Jurkat, Clone E6-1 (cell line): ENCODE measurements around the gene CEACAM19.
"Not testable (repeated sequence)": the region's sequence is repeated elsewhere in the genome, so short reads cannot be mapped to it uniquely, and the experiment has no call there.

Experiments used
- DNase-seq: peaks from one replicate; pipeline ENCODE4 v3.0.0-alpha.2; 2011; ENCODE audit warnings: low read depth, low spot score
- H3K4me3 ChIP-seq: 2 replicates; pipeline ENCODE4 v1.5.1; 2011; ENCODE audit warnings: mild to moderate bottlenecking, low read length, control low read depth, moderate library complexity

Gene CEACAM19

DNA sequence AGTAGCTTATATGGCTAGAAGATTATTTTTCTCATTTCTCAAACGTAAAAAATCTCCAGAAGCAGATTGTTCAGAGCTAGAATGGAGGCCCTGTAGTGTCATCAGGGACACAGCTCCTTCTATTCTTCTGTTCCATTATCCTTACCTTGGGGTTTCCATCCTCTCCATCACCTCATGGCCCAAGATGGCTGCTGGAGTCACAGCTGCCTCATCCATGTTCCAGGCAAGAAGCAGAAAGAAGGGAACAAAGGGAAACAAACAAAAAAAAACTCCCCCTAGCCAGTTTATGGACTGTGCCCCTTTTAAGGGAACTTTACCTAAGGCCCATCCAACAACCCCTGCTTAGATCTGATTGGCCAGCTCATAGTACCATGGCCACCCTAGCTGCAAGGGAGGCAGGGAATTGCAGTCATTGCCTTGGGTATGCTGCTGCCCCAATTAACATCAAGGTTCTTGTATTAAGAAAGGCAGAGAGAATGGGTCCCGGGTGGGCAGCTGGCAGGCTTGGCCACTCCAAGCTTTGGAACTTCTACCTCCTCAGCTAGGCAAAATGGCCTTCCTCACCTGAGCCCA lies 43.4 kb downstream of the CEACAM19 start:
- no peak for DNase-seq
- no peak overlapping the region for H3K4me3 ChIP-seq

DNA sequence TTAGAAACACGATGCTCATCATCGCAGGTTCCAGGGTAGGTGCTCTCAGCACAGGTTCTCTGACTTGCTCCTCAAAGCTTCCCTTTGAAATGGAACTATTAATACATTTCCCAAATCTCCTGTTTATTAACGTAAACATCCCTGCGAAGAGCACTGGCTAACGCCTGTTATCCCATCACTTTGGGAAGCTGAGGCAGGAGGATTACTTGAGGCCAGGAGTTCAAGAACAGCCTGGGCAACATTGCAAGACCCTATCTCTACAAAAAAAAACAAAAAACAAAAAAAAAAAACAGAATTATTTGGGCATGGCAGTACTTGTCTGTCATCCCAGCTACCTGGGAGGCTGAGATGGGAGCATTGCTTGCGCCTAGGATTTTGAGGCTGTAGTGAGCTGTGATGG lies 46.3 kb downstream of the CEACAM19 start:
- DNase-seq = no peak
- no peak overlapping the region for H3K4me3 ChIP-seq

GRCh38 chr19:44718441-44719261 lies 47.4 kb downstream of the CEACAM19 start:
- no peak overlapping the region for H3K4me3 ChIP-seq
- no peak for DNase-seq

- no peak overlapping the region for H3K4me3 ChIP-seq
- DNase-seq = no peak
These were observed 48.0 kb downstream of the CEACAM19 start for GRCh38 chr19:44719262-44719701.

DNA sequence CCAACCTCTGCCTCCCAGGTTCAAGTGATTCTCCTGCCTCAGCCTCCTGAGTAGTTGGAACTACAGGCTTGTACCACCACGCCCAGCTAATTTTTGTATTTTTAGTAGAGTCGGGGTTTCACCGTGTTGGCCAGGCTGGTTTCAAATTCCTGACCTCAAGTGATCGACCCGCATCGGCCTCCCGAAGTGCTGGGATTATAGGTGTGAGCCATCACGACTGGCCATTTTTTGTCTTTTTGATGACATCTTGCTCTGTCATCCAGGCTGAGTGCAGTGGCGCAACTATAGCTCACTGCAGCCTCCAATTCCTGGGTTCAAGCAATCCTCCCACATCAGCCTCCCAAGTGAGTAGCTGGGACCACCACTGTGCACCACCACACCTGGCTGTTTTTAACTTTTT lies 49.1 kb downstream of the CEACAM19 start:
- DNase-seq, H3K4me3 ChIP-seq: not testable (repeated sequence)

DNA sequence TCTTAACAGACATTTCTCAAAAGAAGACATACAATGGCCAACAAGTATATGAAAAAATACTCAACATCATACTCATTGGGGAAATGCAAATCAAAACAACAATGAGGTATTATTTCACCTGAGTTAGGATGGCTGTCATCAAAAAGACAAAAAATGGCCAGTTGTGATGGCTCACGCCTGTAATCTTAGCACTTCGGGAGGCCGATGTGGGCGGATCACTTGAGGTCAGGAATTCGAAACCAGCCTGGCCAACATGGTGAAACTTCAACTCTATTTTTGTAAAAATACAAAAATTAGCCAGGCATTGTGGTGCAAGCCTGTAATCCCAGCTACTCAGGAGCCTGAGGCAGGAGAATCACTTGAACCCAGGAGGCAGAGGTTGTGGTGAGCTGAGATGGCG lies 49.7 kb downstream of the CEACAM19 start:
- no peak overlapping the region for H3K4me3 ChIP-seq
- no peak for DNase-seq

- not testable (repeated sequence) for DNase-seq, H3K4me3 ChIP-seq
These were observed 50.1 kb downstream of the CEACAM19 start for GRCh38 chr19:44721369-44721768.

DNA sequence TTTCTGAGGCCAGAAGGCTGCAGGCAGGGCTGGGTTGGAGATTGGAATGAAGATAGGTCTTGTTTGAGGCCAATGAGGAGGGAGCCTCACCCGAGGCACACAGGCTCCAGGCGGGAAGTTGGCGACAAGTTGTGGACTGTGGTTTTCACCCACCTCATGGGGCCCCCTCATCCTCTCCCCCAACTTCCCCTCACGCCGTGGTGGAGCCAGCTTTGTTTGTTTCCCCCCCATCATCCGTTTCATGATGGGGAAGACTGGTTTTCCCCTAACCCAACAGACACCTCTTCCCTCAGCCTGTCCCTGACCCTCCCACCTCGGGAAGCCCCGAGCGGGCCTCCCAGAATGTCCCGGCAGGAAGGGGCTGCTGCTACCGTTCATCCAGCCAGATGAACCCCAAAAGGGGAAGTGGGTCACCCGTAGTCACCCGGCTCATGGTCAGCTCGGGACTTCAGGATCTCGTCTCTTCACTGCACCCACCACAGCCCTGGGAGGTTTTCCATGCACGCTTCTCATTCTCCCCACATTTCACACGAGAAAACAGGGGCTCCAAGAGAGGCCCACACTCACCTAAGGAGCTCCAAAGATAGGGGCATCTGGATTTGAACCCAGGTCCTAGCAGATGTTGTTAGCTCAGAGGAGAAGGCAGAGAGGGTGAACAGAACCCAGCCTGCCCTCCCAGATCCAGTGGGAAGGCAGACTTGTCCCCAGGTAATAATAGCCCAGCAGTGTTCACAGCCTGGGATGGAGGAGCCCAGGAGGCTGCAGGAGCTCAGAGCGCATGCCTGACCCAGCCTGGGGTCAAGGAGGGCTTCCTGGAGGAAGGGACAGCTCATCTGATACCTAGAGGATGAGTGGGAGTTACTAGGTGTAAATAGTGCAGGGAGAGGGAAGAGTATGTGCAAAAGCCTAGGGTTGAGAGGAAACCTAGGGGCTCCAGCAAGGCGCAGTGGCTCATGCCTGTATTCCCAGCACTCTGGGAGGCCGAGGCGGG lies 51.1 kb downstream of the CEACAM19 start:
- DNase-seq = peak; percentile 30
- H3K4me3 ChIP-seq = no peak overlapping the region

- DNase-seq = no peak
These were observed 52.1 kb downstream of the CEACAM19 start for GRCh38 chr19:44723299-44723951.

DNA sequence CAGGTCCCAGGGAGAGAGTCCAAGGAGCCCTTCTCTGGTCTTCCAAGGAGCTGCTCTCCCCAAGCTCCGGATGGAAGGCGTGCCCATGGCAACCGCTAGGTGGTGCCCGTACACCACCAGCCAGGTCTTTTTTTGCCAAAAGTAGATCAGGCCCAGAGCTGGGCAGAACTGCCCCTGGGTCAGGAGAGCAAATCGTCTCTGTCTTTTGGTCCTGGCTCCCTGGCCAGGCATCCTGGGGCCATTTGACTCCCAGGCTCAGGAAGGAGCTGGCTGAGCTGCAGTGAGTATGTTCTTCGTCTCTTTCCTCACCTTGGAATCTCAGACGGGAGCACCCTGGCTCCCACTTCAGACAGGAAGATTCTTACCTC lies 52.7 kb downstream of the CEACAM19 start:
- no peak overlapping the region for H3K4me3 ChIP-seq
- DNase-seq = peak; percentile 44

More at GRCh38 chr19:44723299-44723951, 52.1 kb downstream of the CEACAM19 start:
- H3K4me3 ChIP-seq = no peak overlapping the region

DNA sequence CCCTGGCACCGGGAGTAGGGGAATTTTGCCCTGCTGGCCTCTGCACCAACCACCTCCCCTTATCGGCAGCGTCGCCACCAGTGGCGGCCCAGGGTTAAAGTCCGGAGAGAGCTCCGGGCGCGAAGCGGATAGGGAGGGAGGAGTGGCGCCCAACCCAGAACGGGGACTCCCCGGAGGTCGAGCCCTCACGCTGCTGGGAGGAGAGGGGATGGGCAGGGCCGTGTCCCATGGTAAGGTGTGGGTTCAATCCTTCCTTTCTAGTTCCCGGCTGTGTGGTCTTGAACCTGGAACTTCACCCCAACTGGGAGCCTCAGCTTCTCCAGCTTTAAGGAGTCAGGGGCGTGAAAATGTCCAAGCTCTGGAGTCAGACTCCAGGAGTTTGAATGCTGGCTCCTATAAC lies 54.0 kb downstream of the CEACAM19 start:
- DNase-seq = no peak
- H3K4me3 ChIP-seq = no peak overlapping the region

- H3K4me3 ChIP-seq = no peak overlapping the region
These were observed 54.4 kb downstream of the CEACAM19 start for GRCh38 chr19:44725684-44726083.

GRCh38 chr19:44726465-44726864 lies 55.2 kb downstream of the CEACAM19 start:
- DNase-seq = no peak
- H3K4me3 ChIP-seq = no peak overlapping the region

More at GRCh38 chr19:44725684-44726083, 54.4 kb downstream of the CEACAM19 start:
- no peak for DNase-seq

DNA sequence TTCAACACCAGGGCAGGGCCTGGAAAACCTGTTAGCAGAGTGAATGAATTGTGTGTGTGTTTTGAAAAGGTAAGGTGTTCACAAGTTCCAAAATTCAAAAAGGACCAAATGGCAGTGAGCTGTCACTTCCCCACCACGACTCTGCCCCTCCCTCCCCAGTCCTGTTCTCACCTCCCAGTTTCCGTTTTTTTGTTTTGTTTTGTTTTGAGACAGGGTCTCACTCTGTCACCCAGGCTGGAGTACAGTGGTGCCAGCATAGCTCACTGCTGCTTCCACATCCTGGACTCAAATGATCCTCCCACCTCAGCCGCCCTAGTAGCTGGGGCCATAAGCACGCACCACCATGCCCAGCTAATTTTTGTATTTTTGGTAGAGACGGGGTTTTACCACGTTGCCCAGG lies 56.9 kb downstream of the CEACAM19 start:
- no peak for DNase-seq

GRCh38 chr19:44729516-44730033 lies 58.3 kb downstream of the CEACAM19 start:
- DNase-seq = no peak
- no peak overlapping the region for H3K4me3 ChIP-seq

More for the DNA sequence above, 56.9 kb downstream of the CEACAM19 start:
- no peak overlapping the region for H3K4me3 ChIP-seq

DNA sequence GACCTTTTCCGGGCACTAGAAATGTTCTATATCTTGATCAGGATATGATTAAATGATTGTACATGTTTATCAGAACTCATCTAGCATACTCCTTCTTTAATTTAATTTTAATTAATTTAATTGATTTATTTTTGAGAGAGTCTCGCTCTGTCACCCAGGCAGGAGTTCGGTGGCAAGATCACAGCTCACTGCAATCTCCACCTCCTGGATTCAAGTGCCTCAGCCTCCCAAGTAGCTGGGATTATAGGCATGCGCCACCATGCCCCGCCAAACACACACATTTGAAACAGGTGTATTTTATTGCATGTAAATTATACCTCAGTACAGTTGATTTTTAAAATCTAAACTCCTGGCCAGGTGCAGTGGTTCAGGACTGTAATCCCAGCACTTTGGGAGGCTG lies 59.8 kb downstream of the CEACAM19 start:
- no peak for DNase-seq
- no peak overlapping the region for H3K4me3 ChIP-seq

DNA sequence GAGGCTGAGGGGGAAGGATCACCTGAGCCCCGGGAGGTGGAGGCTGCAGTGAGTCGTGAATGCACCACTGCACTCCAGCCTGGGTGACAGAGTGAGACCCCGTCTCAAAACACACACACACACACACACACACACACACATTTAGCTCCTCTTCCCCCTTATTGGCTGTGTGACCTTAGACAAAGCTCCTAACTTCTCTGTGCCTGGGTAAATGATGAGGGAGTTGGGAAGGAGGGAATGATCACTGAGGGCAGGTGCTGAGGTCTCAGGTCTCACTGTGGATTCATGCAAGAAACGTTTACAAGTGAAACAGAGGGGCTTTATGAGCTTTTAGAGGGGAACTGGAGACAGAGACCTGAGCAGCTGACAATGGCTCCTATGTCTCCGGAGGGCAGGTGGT lies 60.3 kb downstream of the CEACAM19 start:
- H3K4me3 ChIP-seq = no peak overlapping the region
- no peak for DNase-seq

DNA sequence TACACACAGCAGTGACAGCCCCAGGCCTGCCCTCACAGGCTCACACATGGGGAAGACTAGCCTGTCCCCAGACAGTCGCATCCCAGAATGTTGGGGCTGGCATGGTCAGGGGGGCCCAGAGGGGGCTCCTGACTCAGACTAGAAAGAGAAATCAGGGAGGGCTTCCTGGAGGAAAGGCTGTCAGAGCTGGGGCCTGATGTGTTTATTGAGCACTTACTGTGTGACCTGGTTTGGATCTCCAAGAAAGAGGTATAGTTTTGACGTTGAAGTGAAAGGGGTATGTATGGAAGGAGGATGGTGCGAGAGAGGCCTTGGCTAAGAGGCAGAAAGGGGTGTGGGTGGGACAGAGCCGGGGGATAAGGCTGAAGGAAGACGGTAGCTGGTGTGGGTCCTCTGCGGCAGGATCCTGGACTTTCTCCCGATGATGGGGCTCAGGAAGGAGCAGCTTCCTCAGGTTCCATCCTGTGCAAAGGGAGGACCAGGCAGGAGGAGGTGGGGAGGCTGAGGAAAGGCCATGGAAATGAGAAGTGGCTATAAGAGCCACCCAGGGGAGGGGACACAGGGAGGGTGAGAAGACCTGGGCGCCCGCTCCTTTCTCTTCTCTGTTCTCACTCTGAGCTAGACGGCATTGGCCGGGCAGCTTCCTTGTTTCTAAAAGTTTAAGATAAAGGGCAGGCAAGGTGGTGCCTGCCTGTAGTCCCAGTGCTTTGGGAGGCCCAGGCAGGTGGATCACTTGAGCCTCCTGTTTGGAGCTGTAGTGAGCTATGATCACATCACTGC lies 61.1 kb downstream of the CEACAM19 start:
- no peak overlapping the region for H3K4me3 ChIP-seq
- no peak for DNase-seq
